NCI-H1105 (cell line): Measurements from ENCODE around the gene DNAH2.
"Not testable (repeated sequence)": the region's sequence is repeated elsewhere in the genome, so short reads cannot be mapped to it uniquely, and the experiment has no call there.

Source experiments
- DNase-seq: peaks from one replicate; lab custom pipeline; 2025; lab: John Stamatoyannopoulos, UW

Gene DNAH2

GRCh38 chr17:7777017-7777416, 59.5 kb downstream of the DNAH2 start:
- DNase-seq = no peak

GRCh38 chr17:7780736-7781135, 63.2 kb downstream of the DNAH2 start:
- no peak for DNase-seq

GRCh38 chr17:7781429-7781828, 63.9 kb downstream of the DNAH2 start:
- DNase-seq = no peak

GRCh38 chr17:7782240-7782639, 64.7 kb downstream of the DNAH2 start:
- DNase-seq = no peak

- DNase-seq = no peak
Measured at GRCh38 chr17:7786866-7787265, 69.3 kb downstream of the DNAH2 start.

GRCh38 chr17:7789131-7789530, 71.6 kb downstream of the DNAH2 start:
- no peak for DNase-seq

GRCh38 chr17:7790150-7790549, 72.6 kb downstream of the DNAH2 start:
- DNase-seq = no peak

GRCh38 chr17:7792611-7793010, 75.1 kb downstream of the DNAH2 start:
- DNase-seq = no peak

- DNase-seq = no peak
Measured at GRCh38 chr17:7794075-7794663, 76.6 kb downstream of the DNAH2 start.

- no peak for DNase-seq
Measured at GRCh38 chr17:7797976-7798375, 80.4 kb downstream of the DNAH2 start.

- no peak for DNase-seq
Measured at GRCh38 chr17:7798839-7799238, 81.3 kb downstream of the DNAH2 start.

- DNase-seq = no peak
Measured at GRCh38 chr17:7803981-7804380, 86.4 kb downstream of the DNAH2 start.

- no peak for DNase-seq
Measured at GRCh38 chr17:7806587-7806986, 89.0 kb downstream of the DNAH2 start.

- DNase-seq = no peak
Measured at GRCh38 chr17:7807206-7807605, 89.7 kb downstream of the DNAH2 start.

- no peak for DNase-seq
Measured at GRCh38 chr17:7809086-7809790, 91.7 kb downstream of the DNAH2 start.

GRCh38 chr17:7809791-7810343, 92.3 kb downstream of the DNAH2 start:
- DNase-seq = not testable (repeated sequence)

- no peak for DNase-seq
Measured at GRCh38 chr17:7811251-7811650, 93.7 kb downstream of the DNAH2 start.

GRCh38 chr17:7814969-7815368, 97.4 kb downstream of the DNAH2 start:
- DNase-seq = no peak

- DNase-seq = no peak
Measured at GRCh38 chr17:7816926-7817642, 99.5 kb downstream of the DNAH2 start.

GRCh38 chr17:7817643-7817964, 100.1 kb downstream of the DNAH2 start:
- DNase-seq = no peak

- DNase-seq = no peak
Measured at GRCh38 chr17:7818026-7818425, 100.5 kb downstream of the DNAH2 start.

- DNase-seq = no peak
Measured at GRCh38 chr17:7818746-7819645, 101.5 kb downstream of the DNAH2 start.
